ENCODE results near the gene TEAD2. TPM values are rescaled to one million over a fixed set of nuclear protein-coding genes. Genes with fewer than 3 reads are reported as not detected.
A peak's percentile ranks its signal among the peaks of the same experiment; 100 is the strongest.

Gene TEAD2
- total and polyA plus RNA-seq, 2 of the 13 experiments (the other 11 are each of a cell fraction or from before 2014, with no cell fraction given): 10.8 to 12.5 TPM

DNA sequence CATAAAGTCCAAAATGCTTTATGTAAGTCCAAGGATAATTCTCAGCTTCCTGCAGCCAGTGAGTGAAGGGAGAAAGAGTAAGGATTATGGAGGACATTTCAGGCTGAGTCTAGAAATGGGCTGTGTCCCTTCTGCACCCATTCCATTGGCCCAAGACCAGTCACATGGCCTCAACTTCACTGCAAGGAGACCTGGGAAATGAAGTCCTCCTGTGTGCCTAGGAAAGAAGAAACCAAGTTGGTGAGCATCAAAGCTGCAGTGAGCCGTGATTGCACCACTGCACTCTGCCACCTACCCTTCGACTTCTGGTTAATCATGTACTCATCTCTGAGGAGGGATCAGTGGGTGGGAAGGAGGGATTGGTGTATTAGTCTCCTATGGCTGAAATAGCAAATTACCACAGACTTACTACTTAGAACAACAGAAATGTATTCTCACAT is 30.6 kb downstream of the TEAD2 start (continued):
- TF ChIP-seq, protein P1, sequence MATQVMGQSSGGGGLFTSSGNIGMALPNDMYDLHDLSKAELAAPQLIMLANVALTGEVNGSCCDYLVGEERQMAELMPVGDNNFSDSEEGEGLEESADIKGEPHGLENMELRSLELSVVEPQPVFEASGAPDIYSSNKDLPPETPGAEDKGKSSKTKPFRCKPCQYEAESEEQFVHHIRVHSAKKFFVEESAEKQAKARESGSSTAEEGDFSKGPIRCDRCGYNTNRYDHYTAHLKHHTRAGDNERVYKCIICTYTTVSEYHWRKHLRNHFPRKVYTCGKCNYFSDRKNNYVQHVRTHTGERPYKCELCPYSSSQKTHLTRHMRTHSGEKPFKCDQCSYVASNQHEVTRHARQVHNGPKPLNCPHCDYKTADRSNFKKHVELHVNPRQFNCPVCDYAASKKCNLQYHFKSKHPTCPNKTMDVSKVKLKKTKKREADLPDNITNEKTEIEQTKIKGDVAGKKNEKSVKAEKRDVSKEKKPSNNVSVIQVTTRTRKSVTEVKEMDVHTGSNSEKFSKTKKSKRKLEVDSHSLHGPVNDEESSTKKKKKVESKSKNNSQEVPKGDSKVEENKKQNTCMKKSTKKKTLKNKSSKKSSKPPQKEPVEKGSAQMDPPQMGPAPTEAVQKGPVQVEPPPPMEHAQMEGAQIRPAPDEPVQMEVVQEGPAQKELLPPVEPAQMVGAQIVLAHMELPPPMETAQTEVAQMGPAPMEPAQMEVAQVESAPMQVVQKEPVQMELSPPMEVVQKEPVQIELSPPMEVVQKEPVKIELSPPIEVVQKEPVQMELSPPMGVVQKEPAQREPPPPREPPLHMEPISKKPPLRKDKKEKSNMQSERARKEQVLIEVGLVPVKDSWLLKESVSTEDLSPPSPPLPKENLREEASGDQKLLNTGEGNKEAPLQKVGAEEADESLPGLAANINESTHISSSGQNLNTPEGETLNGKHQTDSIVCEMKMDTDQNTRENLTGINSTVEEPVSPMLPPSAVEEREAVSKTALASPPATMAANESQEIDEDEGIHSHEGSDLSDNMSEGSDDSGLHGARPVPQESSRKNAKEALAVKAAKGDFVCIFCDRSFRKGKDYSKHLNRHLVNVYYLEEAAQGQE (IDR thresholded peaks at IDR 0.05; ENCODE audit: borderline replicate concordance in 1 of 2, low read depth in 1 of 2, low read length in 2 of 2): no peak
- TF ChIP-seq HCFC1 (IDR thresholded peaks at IDR 0.05; ENCODE audit: low read depth, low read length): peak; percentile 80
- TF ChIP-seq ZNF652 (CRISPR knock-in tag; IDR thresholded peaks at IDR 0.05; ENCODE audit: borderline replicate concordance, low read depth): peak; percentile 30; the same call in 1 of the 2 replicates
- TF ChIP-seq ZNF644 (CRISPR knock-in tag; IDR thresholded peaks at IDR 0.05; ENCODE audit: low read depth): peak; percentile 41; the same call in 1 of the 2 replicates
- TF ChIP-seq SUZ12 (IDR thresholded peaks at IDR 0.05; ENCODE audit: low read depth, low read length): peak; percentile 34; the same call in 1 of the 2 replicates
- TF ChIP-seq ZNF143 (CRISPR knock-in tag; IDR thresholded peaks at IDR 0.05): peak; percentile 93
- TF ChIP-seq CEBPG (CRISPR knock-in tag; IDR thresholded peaks at IDR 0.05): peak; percentile 88
- TF ChIP-seq, protein P2, sequence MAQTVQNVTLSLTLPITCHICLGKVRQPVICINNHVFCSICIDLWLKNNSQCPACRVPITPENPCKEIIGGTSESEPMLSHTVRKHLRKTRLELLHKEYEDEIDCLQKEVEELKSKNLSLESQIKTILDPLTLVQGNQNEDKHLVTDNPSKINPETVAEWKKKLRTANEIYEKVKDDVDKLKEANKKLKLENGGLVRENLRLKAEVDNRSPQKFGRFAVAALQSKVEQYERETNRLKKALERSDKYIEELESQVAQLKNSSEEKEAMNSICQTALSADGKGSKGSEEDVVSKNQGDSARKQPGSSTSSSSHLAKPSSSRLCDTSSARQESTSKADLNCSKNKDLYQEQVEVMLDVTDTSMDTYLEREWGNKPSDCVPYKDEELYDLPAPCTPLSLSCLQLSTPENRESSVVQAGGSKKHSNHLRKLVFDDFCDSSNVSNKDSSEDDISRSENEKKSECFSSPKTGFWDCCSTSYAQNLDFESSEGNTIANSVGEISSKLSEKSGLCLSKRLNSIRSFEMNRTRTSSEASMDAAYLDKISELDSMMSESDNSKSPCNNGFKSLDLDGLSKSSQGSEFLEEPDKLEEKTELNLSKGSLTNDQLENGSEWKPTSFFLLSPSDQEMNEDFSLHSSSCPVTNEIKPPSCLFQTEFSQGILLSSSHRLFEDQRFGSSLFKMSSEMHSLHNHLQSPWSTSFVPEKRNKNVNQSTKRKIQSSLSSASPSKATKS (CRISPR knock-in tag; IDR thresholded peaks at IDR 0.05): no peak
- TF ChIP-seq, protein P3, sequence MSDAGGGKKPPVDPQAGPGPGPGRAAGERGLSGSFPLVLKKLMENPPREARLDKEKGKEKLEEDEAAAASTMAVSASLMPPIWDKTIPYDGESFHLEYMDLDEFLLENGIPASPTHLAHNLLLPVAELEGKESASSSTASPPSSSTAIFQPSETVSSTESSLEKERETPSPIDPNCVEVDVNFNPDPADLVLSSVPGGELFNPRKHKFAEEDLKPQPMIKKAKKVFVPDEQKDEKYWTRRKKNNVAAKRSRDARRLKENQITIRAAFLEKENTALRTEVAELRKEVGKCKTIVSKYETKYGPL (CRISPR knock-in tag; IDR thresholded peaks at IDR 0.05): no peak
- TF ChIP-seq XRCC5 (optimal IDR thresholded peaks at IDR 0.05; ENCODE audit: low read length): no peak
- no peak for TF ChIP-seq KDM5B (CRISPR knock-in tag; IDR thresholded peaks at IDR 0.05; ENCODE audit: borderline replicate concordance)
- TF ChIP-seq NFYB (CRISPR knock-in tag; IDR thresholded peaks at IDR 0.05): peak; percentile 81
- no peak for TF ChIP-seq NR2F6 (IDR thresholded peaks at IDR 0.05)
- TF ChIP-seq NR2F6 (CRISPR knock-in tag; IDR thresholded peaks at IDR 0.05): 0 out of 2 replicates have a peak, but pooled peaks have one; percentile 15
- no peak for TF ChIP-seq ZNF335 (CRISPR knock-in tag; IDR thresholded peaks at IDR 0.05)
- TF ChIP-seq LCORL (IDR thresholded peaks at IDR 0.05): no peak
- peak; percentile 24; the same call in 1 of the 2 replicates for TF ChIP-seq LCORL (CRISPR knock-in tag; IDR thresholded peaks at IDR 0.05)

Data from HepG2 (cell line).